Sigmoid colon (tissue), 7 donors: Measurements from ENCODE around the gene GSTA4. TPM values are rescaled to one million over a fixed set of nuclear protein-coding genes. Genes with fewer than 3 reads are reported as not detected.
"Not testable (repeated sequence)": the region's sequence is repeated elsewhere in the genome, so short reads cannot be mapped to it uniquely, and the experiment has no call there.

Experiments used
- DNase-seq: peaks from one replicate; pipeline ENCODE4 v3.0.0-alpha.2; 2019
- H3K27ac ChIP-seq, 4 donors: fragments of 200-600 bp; sonication (generic); one replicate each; pipeline ENCODE4 v1.5.1; 2016 to 2019; ENCODE audit warnings: mild to moderate bottlenecking in 1 of 4
- H3K27me3 ChIP-seq, 3 donors: fragments of 200-600 bp; sonication (generic); one replicate each; pipeline ENCODE4 v1.5.1; 2019; ENCODE audit warnings: mild to moderate bottlenecking in 1 of 3
- H3K36me3 ChIP-seq, 4 donors: fragments of 200-600 bp; sonication (generic); one replicate each; pipeline ENCODE4 v1.5.1; 2016 to 2019
- H3K4me1 ChIP-seq, 4 donors: fragments of 200-600 bp; sonication (generic); one replicate each; pipeline ENCODE4 v1.5.1; 2017 to 2019
- H3K4me3 ChIP-seq, 4 donors: fragments of 200-600 bp; sonication (generic); one replicate each; pipeline ENCODE4 v1.5.1; 2017 to 2019; ENCODE audit warnings: mild to moderate bottlenecking in 2 of 4, moderate library complexity in 1 of 4
- H3K9me3 ChIP-seq, 4 donors: fragments of 200-600 bp in 3 of 4; sonication (generic) in 3 of 4; one replicate each; pipeline versions ENCODE4 v1.5.1 to v1.6.1; 2013 to 2019
- CTCF ChIP-seq, 4 experiments: fragments of 450-650 bp in 3 of 4; fragments of 200-600 bp in 1 of 4; IDR thresholded peaks; one replicate each; pipeline ENCODE4 v1.5.1; 2016 to 2019; ENCODE audit warnings: antibody characterized with exemption in 4 of 4, mild to moderate bottlenecking in 3 of 4, moderate library complexity in 2 of 4
- EP300 ChIP-seq, 4 donors: sonication (generic); formaldehyde crosslinking; IDR thresholded peaks; one replicate each; pipeline ENCODE4 v1.6.1; 2017; ENCODE audit warnings: antibody characterized with exemption in 4 of 4
- POLR2A ChIP-seq, 2 donors: fragments of 450-650 bp; IDR thresholded peaks; one replicate each; pipeline ENCODE4 v1.6.1; 2016; ENCODE audit warnings: antibody characterized with exemption in 2 of 2, mild to moderate bottlenecking in 2 of 2, moderate library complexity in 2 of 2
- POLR2AphosphoS5 ChIP-seq, 4 donors: sonication (generic); formaldehyde crosslinking; IDR thresholded peaks; one replicate each; pipeline ENCODE4 v1.6.1; 2017; ENCODE audit warnings: antibody characterized with exemption in 4 of 4
- whole genome bisulfite sequencing, 2 donors: extraction: QIAGEN DNeasy Blood & Tissue Kit; methylation state at CpG; one replicate each; pipeline ENCODE4 v1.1.7; 2013; 5-methylcytosine and 5-hydroxymethylcytosine counted together
- intact Hi-C: fragments of 100-400 bp; cut with DNase I; formaldehyde crosslinking; loops from one replicate; pipeline ENCODE4 v1.15.1; 2023
- polyA plus RNA-seq, 3 donors: library from polyadenylated mRNA; stranded (reverse); fragments of 200-250 nt; gene quantifications; one replicate each; pipeline ENCODE4 v1.2.3, GENCODE V29; 2013
- total RNA-seq, 4 donors: library from RNA; depleted of rRNA; stranded (reverse); fragments of >200 nt; gene quantifications; one replicate each; pipeline ENCODE4 v1.1.0, GENCODE V29; 2016
- donor health status: healthy with polysubstance abuse.
- donor health status: Bipolar disorder and iron deficiency.
- donor health status: healthy.

GSTA4 gene
- total and polyA plus RNA-seq, 7 donors = 15.6 to 37.0 (median 21.0) TPM

DNA sequence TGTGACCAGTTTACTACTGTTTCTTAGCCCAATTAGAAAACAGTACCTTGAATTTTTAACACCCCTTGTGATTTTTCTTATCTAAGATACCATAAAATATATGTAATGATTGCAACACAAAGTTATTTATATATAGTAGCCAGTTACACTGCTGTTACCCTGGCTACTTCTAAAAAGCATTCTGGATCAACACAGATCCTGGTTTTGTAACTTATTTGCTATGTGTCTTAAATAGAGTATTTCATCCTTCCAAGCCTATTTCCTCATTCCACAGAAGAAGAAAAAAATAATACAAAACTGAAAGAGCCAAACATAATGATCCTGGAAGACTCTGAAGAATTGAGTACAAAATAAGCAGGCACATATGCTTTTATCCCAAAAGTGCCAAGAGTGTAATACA is 19.0 kb upstream of the GSTA4 start:
- DNase-seq = no peak
- peaks cover 50 to 100% (median 76%) of the 10 kb centered on the region in 4 donors for H3K36me3 ChIP-seq
- peak overlapping the region in 1 of 4 donors; percentile 18 for H3K27ac ChIP-seq
- peaks cover 0 to 7% (median 0%) of the 10 kb centered on the region in 4 donors for H3K4me1 ChIP-seq
- no peaks in the 10 kb centered on the region for H3K9me3 ChIP-seq
- H3K4me3 ChIP-seq = no peak overlapping the region
- no peaks in the 10 kb centered on the region for H3K27me3 ChIP-seq
- intact Hi-C loops = no loop called here
- no peak for TF ChIP-seq POLR2AphosphoS5 (IDR thresholded peaks at IDR 0.05)
- no peak for TF ChIP-seq POLR2A (IDR thresholded peaks at IDR 0.05)
- no peak for TF ChIP-seq CTCF (IDR thresholded peaks at IDR 0.05)
- no peak for TF ChIP-seq EP300 (IDR thresholded peaks at IDR 0.05)

- TF ChIP-seq POLR2A (IDR thresholded peaks at IDR 0.05) = no peak
- Histone ChIP-seq H3K4me3 (no peak overlapping the region), H3K27ac (no peak overlapping the region), H3K9me3 (no peaks in the 10 kb centered on the region), H3K36me3 (peaks cover 45 to 100% (median 67%) of the 10 kb centered on the region in 4 donors), H3K4me1 (peaks cover 0 to 7% (median 0%) of the 10 kb centered on the region in 4 donors), H3K27me3 (no peaks in the 10 kb centered on the region)
- no peak for DNase-seq
- WGBS, 2 donors = 77 to 85% methylated on average over 1 of the region's 1 CpG
- intact Hi-C loops = no loop called here
Measured at GRCh38 chr6:53011979-53012378, 16.9 kb upstream of the GSTA4 start.

- H3K9me3 ChIP-seq = no peaks in the 10 kb centered on the region
- DNase-seq = no peak
- TF ChIP-seq EP300 (IDR thresholded peaks at IDR 0.05) (no peak), CTCF (IDR thresholded peaks at IDR 0.05) (no peak), POLR2AphosphoS5 (IDR thresholded peaks at IDR 0.05) (no peak), POLR2A (IDR thresholded peaks at IDR 0.05) (no peak)
- no peak overlapping the region for H3K27ac ChIP-seq
- WGBS, 2 donors = 99 to 100% methylated on average over 1 of the region's 1 CpG
- no peak overlapping the region for H3K4me3 ChIP-seq
- H3K36me3 ChIP-seq = peaks cover 45 to 100% (median 66%) of the 10 kb centered on the region in 4 donors
- intact Hi-C loops = no loop called here
- H3K4me1 ChIP-seq = peaks cover 0 to 7% (median 0%) of the 10 kb centered on the region in 4 donors
- H3K27me3 ChIP-seq = no peaks in the 10 kb centered on the region
Measured at GRCh38 chr6:53010504-53010903, 15.4 kb upstream of the GSTA4 start.

DNA sequence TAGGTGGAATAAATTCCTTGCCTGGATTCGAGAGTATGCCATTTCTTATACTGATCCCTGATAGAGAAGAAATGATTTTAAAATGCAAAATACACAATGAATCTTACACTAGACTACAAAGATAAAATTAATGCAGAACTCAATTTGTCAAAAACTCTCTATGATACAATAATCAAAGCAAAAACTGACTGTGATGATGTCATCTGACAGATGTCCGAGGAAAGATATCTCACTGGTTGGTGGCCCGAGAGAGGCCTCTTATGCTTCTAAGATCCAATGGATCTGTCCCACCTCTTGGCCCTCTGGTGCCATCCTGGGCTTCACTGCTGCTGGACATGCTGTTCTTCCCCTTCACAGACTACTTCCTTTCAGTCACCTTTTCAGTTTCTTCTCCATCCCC is 14.4 kb upstream of the GSTA4 start:
- H3K27me3 ChIP-seq = no peaks in the 10 kb centered on the region
- H3K9me3 ChIP-seq = no peaks in the 10 kb centered on the region
- H3K4me3 ChIP-seq = no peak overlapping the region
- H3K4me1 ChIP-seq = peaks cover 0 to 3% (median 0%) of the 10 kb centered on the region in 4 donors
- peaks cover 45 to 100% (median 67%) of the 10 kb centered on the region in 4 donors for H3K36me3 ChIP-seq
- no peak for TF ChIP-seq POLR2A (IDR thresholded peaks at IDR 0.05)
- no peak for TF ChIP-seq CTCF (IDR thresholded peaks at IDR 0.05)
- no peak for TF ChIP-seq POLR2AphosphoS5 (IDR thresholded peaks at IDR 0.05)
- TF ChIP-seq EP300 (IDR thresholded peaks at IDR 0.05) = no peak
- 96% methylated on average over 3 of the region's 3 CpGs for WGBS, 2 donors
- intact Hi-C loops = no loop called here
- no peak overlapping the region for H3K27ac ChIP-seq
- DNase-seq = no peak

- peaks cover 45 to 100% (median 67%) of the 10 kb centered on the region in 4 donors for H3K36me3 ChIP-seq
- H3K27ac ChIP-seq = no peak overlapping the region
- no peak overlapping the region for H3K4me3 ChIP-seq
- H3K27me3 ChIP-seq = no peaks in the 10 kb centered on the region
- intact Hi-C loops = no loop called here
- WGBS, 2 donors = 93 to 94% methylated on average over 2 of the region's 2 CpGs
- no peak for DNase-seq
- H3K4me1 ChIP-seq = no peaks in the 10 kb centered on the region
- TF ChIP-seq POLR2AphosphoS5 (IDR thresholded peaks at IDR 0.05) (no peak), POLR2A (IDR thresholded peaks at IDR 0.05) (no peak), EP300 (IDR thresholded peaks at IDR 0.05) (no peak), CTCF (IDR thresholded peaks at IDR 0.05) (no peak)
- no peaks in the 10 kb centered on the region for H3K9me3 ChIP-seq
Measured at GRCh38 chr6:53009056-53009455, 14.0 kb upstream of the GSTA4 start.

DNA sequence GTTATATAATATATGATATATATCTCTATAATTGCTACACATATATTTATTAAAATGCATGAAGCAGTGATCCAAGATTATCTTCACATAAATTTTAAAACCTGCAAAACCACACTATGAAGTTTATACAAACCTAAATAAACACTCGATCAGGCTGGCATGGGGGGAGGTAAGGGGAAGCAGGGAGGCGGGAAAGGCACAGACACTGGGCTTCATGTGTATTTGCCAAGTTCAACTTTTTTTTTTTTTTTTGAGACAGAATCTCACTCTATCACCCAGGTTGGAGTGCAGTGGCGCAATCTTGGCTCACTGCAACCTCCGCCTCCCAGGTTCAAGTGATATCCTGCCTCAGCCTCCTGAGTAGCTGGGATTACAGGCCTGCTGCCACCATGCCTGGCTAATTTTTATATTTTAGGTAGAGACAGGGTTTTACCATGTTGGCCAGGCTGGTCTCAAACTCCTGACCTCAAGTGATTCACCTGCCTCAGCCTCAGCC is 13.2 kb upstream of the GSTA4 start:
- H3K27ac ChIP-seq, H3K9me3 ChIP-seq, intact Hi-C loops, H3K27me3 ChIP-seq, H3K4me3 ChIP-seq, H3K4me1 ChIP-seq, DNase-seq: not testable (repeated sequence)
- peaks cover 38 to 100% (median 64%) of the 10 kb centered on the region in 4 donors for H3K36me3 ChIP-seq
- WGBS, 2 donors = 96 to 98% methylated on average over 4 of the region's 4 CpGs
